Smooth muscle cell (in vitro differentiated cells): ENCODE results near the gene TFDP2. TPM values are rescaled to one million over a fixed set of nuclear protein-coding genes. Genes with fewer than 3 reads are reported as not detected.
A peak's percentile ranks its signal among the peaks of the same experiment; 100 is the strongest.

Experiments
- DNase-seq: peaks from one replicate; lab custom pipeline; 2025; ENCODE audit not compliant: unreplicated experiment; lab: John Stamatoyannopoulos, UW
- H2AFZ ChIP-seq: fragments of 200-600 bp; sonication (generic); 2 replicates; pipeline ENCODE4 v1.6.0; 2016; ENCODE audit warnings: antibody characterized with exemption, low read depth, mild to moderate bottlenecking
- H3F3A ChIP-seq: fragments of 200-600 bp; sonication (generic); 2 replicates; pipeline ENCODE4 v1.6.0; 2017; ENCODE audit warnings: antibody characterized with exemption, low read depth
- H3K27ac ChIP-seq: fragments of 200-600 bp; sonication (generic); 2 replicates; pipeline ENCODE4 v1.5.1; 2016; ENCODE audit warnings: low read depth, mild to moderate bottlenecking
- H3K27me3 ChIP-seq: fragments of 200-600 bp; sonication (generic); 2 replicates; pipeline ENCODE4 v1.6.1; 2016; ENCODE audit warnings: low read depth, mild to moderate bottlenecking
- H3K36me3 ChIP-seq: fragments of 200-600 bp; sonication (generic); 2 replicates; pipeline ENCODE4 v1.5.1; 2016; ENCODE audit warnings: low read depth
- H3K4me1 ChIP-seq: fragments of 200-600 bp; sonication (generic); 2 replicates; pipeline ENCODE4 v1.5.1; 2016; ENCODE audit warnings: low read depth
- H3K4me2 ChIP-seq: fragments of 200-600 bp; sonication (generic); 2 replicates; pipeline ENCODE4 v1.6.0; 2016; ENCODE audit warnings: mild to moderate bottlenecking
- H3K4me3 ChIP-seq: fragments of 200-600 bp; sonication (generic); 2 replicates; pipeline ENCODE4 v1.5.1; 2016; ENCODE audit warnings: mild to moderate bottlenecking
- H3K79me2 ChIP-seq: fragments of 200-600 bp; sonication (generic); 2 replicates; pipeline ENCODE4 v1.6.0; 2016; ENCODE audit warnings: low read depth, mild to moderate bottlenecking
- H3K9ac ChIP-seq: fragments of 200-600 bp; sonication (generic); 2 replicates; pipeline ENCODE4 v1.6.0; 2016; ENCODE audit warnings: low read depth
- H3K9me3 ChIP-seq: fragments of 200-600 bp; sonication (generic); replicated peaks from 2 replicates; pipeline ENCODE4 v1.5.1; 2016; ENCODE audit warnings: low read depth
- H4K20me1 ChIP-seq: fragments of 200-600 bp; sonication (generic); 2 replicates; pipeline ENCODE4 v1.6.0; 2016; ENCODE audit warnings: low read depth
- CTCF ChIP-seq: fragments of 200-600 bp; sonication (generic); IDR thresholded peaks from 2 replicates; pipeline ENCODE4 v1.5.1; 2017; ENCODE audit warnings: borderline replicate concordance, mild to moderate bottlenecking, antibody characterized with exemption; ENCODE audit not compliant: insufficient read depth, poor library complexity, severe bottlenecking
- WGBS: methylation state at CpG from one replicate; pipeline ENCODE4 v1.1.7; 2016; ENCODE audit warnings: low lambda C conversion rate; 5-methylcytosine and 5-hydroxymethylcytosine counted together
- polyA plus RNA-seq: library from polyadenylated mRNA; unstranded; fragments of >200 nt; fragmentation: Nextera tagmentation; extraction: Ambion mirVana; gene quantifications from 2 replicates; pipeline ENCODE4 v1.2.1, GENCODE V29; 2016
- total RNA-seq: library from RNA; depleted of rRNA; stranded (reverse); fragments of >200 nt; gene quantifications from 2 replicates; pipeline ENCODE4 v1.2.3, GENCODE V29; 2014

TFDP2 gene
- total and polyA plus RNA-seq, 2 experiments from 2014 or later, result 39.9 to 54.3 TPM

- Histone ChIP-seq H3K9ac (no peak overlapping the region), H3K79me2 (no peaks in the 10 kb centered on the region), H3K9me3 (no peaks in the 10 kb centered on the region), H2AFZ (no peak overlapping the region), H3K4me1 (peaks cover 17% of the 10 kb centered on the region), H3K4me3 (no peak overlapping the region), H3K36me3 (no peaks in the 10 kb centered on the region), H3F3A (no peaks in the 10 kb centered on the region), H3K27ac (no peak overlapping the region), H3K4me2 (no peak overlapping the region), H3K27me3 (no peaks in the 10 kb centered on the region), H4K20me1 (no peaks in the 10 kb centered on the region)
- DNase-seq, result no peak
- TF ChIP-seq CTCF, result peak; percentile 43
- WGBS, result 97% methylated on average over 2 of the region's 2 CpGs
Observed at GRCh38 chr3:142129516-142130171, 19.7 kb downstream of the TFDP2 start.

- Histone ChIP-seq H3K9ac (no peak overlapping the region), H3K36me3 (no peaks in the 10 kb centered on the region), H3F3A (no peaks in the 10 kb centered on the region), H2AFZ (no peak overlapping the region), H3K4me1 (peaks cover 17% of the 10 kb centered on the region), H3K4me3 (no peak overlapping the region), H3K27me3 (no peaks in the 10 kb centered on the region), H4K20me1 (no peaks in the 10 kb centered on the region), H3K4me2 (no peak overlapping the region), H3K27ac (no peak overlapping the region), H3K79me2 (no peaks in the 10 kb centered on the region), H3K9me3 (no peaks in the 10 kb centered on the region)
- no peak for TF ChIP-seq CTCF
- DNase-seq, result no peak
- WGBS, result 86% methylated on average over 8 of the region's 8 CpGs
Observed at GRCh38 chr3:142127941-142128658, 21.2 kb downstream of the TFDP2 start.

GRCh38 chr3:142124243-142124642 is 25.1 kb downstream of the TFDP2 start:
- Histone ChIP-seq H3K9me3 (no peaks in the 10 kb centered on the region), H4K20me1 (peaks cover 24% of the 10 kb centered on the region), H3K4me3 (no peak overlapping the region), H3K9ac (no peak overlapping the region), H3K27ac (no peak overlapping the region), H3K36me3 (no peaks in the 10 kb centered on the region), H3F3A (no peaks in the 10 kb centered on the region), H3K79me2 (no peaks in the 10 kb centered on the region), H3K27me3 (no peaks in the 10 kb centered on the region), H3K4me2 (no peak overlapping the region), H2AFZ (no peak overlapping the region), H3K4me1 (peaks cover 16% of the 10 kb centered on the region)
- DNase-seq, result no peak
- TF ChIP-seq CTCF, result no peak
- WGBS, result 94% methylated on average over 2 of the region's 2 CpGs
